HG03558 (cell line): ENCODE data around the gene MSL3B.

Source experiments
- ATAC-seq: cut with Tn5 transposase; IDR thresholded peaks from one replicate; pipeline ENCODE4 v1.9.1; 2021; ENCODE audit warnings: moderate number of reproducible peaks; ENCODE audit not compliant: unreplicated experiment; ENCODE audit errors: extremely low read depth

MSL3B gene

GRCh38 chr2:233853883-233854240 is 14.3 kb downstream of the MSL3B start:
- ATAC-seq, result no peak

- ATAC-seq, result no peak
Measured at GRCh38 chr2:233853353-233853752, 14.8 kb downstream of the MSL3B start.

GRCh38 chr2:233852056-233852455 is 16.1 kb downstream of the MSL3B start:
- ATAC-seq, result no peak

GRCh38 chr2:233851169-233851568 is 17.0 kb downstream of the MSL3B start:
- no peak for ATAC-seq

GRCh38 chr2:233850745-233851144 is 17.4 kb downstream of the MSL3B start:
- ATAC-seq, result no peak

GRCh38 chr2:233849607-233850271 is 18.4 kb downstream of the MSL3B start:
- no peak for ATAC-seq

- ATAC-seq, result no peak
Measured at GRCh38 chr2:233848276-233848675, 19.9 kb downstream of the MSL3B start.

GRCh38 chr2:233847248-233847898 is 20.8 kb downstream of the MSL3B start:
- no peak for ATAC-seq

GRCh38 chr2:233846387-233847247 is 21.6 kb downstream of the MSL3B start:
- ATAC-seq, result no peak

- no peak for ATAC-seq
Measured at GRCh38 chr2:233845301-233846060, 22.7 kb downstream of the MSL3B start.

GRCh38 chr2:233844836-233845235 is 23.4 kb downstream of the MSL3B start:
- ATAC-seq, result no peak

- no peak for ATAC-seq
Measured at GRCh38 chr2:233844064-233844807, 23.9 kb downstream of the MSL3B start.

GRCh38 chr2:233841183-233841582 is 27.0 kb downstream of the MSL3B start:
- ATAC-seq, result no peak

- no peak for ATAC-seq
Measured at GRCh38 chr2:233840520-233840919, 27.7 kb downstream of the MSL3B start.

- ATAC-seq, result no peak
Measured at GRCh38 chr2:233839447-233839820, 28.8 kb downstream of the MSL3B start.

GRCh38 chr2:233838726-233839446 is 29.3 kb downstream of the MSL3B start:
- no peak for ATAC-seq

GRCh38 chr2:233838251-233838650 is 29.9 kb downstream of the MSL3B start:
- ATAC-seq, result no peak

- no peak for ATAC-seq
Measured at GRCh38 chr2:233837694-233838229, 30.4 kb downstream of the MSL3B start.

GRCh38 chr2:233836359-233836758 is 31.8 kb downstream of the MSL3B start:
- ATAC-seq, result no peak
